Putamen (tissue), 1 donor: ENCODE results near the gene ZNF326.

Experiments
- DNase-seq: peaks from one replicate; pipeline ENCODE4 v3.0.0-alpha.2; 2016; ENCODE audit warnings: low spot score

Gene ZNF326, protein sequence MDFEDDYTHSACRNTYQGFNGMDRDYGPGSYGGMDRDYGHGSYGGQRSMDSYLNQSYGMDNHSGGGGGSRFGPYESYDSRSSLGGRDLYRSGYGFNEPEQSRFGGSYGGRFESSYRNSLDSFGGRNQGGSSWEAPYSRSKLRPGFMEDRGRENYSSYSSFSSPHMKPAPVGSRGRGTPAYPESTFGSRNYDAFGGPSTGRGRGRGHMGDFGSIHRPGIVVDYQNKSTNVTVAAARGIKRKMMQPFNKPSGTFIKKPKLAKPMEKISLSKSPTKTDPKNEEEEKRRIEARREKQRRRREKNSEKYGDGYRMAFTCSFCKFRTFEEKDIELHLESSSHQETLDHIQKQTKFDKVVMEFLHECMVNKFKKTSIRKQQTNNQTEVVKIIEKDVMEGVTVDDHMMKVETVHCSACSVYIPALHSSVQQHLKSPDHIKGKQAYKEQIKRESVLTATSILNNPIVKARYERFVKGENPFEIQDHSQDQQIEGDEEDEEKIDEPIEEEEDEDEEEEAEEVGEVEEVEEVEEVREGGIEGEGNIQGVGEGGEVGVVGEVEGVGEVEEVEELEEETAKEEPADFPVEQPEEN

DNA sequence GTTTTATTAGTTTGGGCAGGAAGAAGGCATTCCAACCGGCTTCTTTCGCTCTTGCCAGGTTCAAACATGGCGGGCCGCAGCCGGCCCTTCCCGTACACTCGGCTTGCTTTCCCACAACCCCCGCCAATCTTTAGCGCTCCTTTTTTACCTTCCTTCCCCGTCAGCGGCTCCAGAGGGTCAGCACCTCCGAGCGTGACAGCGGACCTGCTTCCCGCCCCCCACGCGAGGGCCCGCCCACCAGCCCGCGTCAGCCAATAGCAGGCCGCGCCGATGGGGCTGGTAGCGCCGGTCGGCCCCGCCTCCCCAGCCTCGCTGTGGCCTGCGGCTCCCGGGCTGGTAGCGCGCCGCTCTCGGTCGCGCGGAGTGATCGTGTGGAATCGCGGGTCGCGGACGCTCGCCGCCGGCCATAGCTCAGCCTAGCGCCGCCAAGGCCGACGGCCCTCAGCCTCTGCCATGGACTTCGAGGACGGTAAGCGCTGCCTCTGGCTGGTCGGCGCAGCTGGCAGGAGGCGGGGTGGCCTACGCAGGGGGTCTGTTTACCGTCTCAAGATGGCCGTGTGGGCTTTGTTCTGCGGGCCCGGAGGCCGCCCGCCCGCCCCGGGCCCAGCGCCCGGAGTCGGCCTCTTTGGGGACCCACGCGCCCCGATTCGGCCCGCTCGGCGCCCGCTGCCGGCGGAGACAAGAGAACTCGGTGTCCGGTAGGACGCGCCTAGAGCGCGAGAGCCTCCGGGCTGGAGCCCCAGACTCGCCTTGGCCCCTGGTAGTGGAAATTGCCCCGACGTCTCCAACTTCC, at the start of gene ZNF326:
Gene ZNF326, plus strand, starts transcription at position 306 of the 793 bp plus-strand sequence. Its CDS starts 148 bp downstream, at position 454.
- peak; percentile 93 for DNase-seq

DNA sequence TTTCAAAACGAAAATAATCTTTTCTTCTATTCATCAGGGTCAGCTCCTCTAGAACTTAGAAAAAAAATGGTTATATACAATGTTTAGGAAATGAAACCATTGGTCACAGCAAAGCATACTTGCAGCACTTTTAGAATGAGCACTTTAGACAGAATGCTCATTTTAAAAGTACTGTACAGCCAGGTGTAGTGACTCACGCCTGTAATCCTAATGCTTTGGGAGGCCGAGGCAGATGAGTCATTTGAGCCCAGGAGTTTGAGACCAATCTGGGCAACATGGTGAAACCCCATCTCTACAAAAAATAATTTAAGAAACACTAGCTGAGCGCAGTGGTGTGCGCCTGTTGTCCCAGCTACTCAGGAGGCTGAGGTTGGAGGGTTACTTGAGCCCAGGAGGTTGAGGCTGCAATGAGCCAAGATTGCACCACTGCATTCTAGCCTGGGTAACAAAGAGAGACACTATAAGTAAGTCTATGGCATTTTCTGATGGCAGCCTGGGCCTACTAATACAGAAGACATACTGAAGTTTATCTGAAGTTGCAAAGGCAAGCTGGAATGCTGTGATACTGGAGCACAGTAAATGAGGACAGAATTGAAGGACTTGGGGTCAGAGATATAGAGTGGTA, 48.9 kb upstream of the ZNF326 start:
- DNase-seq: no peak

DNA sequence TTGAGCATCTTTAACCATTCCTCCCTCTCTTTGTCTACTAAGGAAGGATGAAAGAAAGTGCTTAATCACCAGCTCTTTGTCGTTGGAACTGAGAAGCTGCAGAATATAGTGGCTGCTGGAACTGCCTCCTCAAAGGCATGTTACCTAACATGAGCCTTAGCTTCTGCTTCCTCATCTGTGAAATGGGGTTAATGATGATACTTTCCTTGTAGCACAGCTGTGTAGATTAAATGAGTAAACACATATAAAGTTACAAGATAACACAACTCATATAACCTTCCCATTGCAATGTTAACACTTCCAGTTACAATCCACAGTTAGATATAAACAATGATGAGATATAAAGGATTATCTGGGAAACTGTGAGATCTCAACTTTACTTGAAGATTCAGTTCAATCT, 48.4 kb upstream of the ZNF326 start:
- no peak for DNase-seq

DNA sequence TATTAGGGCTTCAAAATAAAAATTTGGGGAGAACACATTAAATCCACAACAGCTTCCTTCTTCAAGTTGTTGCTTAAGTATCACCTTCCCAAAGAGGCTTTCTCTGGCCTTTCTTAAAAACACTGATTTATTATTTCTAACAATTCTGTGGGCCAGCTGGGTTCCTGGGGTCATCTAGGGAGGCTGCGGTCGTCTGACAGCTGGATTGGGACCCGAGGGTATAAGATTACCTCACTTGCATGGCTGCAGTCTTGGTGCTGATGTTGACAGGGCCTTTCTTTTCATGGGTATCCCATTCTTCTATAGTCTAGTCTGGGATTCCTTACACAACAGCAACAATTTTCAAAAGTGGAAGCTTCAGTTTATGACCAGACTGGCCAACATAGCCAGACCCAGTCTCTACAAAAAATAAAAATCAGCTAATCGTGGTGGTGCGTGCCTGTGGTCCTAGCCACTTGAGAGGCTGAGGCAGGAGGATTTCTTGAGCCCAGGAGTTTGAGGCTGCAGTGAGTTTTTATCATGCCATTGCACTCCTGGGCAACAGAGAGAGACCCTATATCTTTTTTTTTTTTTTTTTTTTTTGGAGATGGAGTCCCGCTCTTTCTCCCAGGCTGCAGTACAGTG, 46.1 kb upstream of the ZNF326 start:
- no peak for DNase-seq

DNA sequence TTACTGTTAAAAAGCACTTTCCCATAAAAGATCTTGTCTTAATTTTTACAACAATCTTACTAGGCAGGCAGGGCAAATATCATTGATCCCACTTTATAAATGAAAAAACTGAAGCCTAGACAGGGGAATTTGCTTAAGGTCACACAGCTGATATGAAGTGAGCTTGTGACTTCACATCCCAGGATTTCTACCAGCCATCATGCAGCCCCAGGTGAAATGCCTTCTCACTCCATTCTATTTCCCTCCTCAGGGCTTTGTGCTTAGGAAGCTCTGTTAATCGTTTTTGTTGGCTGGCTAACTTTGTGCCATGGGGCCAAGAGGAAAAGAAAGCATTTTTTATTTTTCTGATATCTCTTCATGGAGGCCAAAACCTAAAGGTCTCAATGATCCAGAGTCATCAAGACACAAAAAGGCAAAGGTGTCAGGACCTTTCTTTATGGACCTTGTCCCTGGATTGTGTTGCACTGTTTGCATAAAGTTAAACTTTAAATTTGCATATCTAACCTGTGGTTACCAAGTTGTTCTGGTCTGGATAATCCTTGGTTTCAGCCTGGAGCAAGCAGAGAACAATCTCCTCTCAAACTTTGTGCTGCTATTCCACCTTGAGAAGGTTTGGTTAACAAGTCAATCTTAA, 44.8 kb upstream of the ZNF326 start:
- DNase-seq: no peak

DNA sequence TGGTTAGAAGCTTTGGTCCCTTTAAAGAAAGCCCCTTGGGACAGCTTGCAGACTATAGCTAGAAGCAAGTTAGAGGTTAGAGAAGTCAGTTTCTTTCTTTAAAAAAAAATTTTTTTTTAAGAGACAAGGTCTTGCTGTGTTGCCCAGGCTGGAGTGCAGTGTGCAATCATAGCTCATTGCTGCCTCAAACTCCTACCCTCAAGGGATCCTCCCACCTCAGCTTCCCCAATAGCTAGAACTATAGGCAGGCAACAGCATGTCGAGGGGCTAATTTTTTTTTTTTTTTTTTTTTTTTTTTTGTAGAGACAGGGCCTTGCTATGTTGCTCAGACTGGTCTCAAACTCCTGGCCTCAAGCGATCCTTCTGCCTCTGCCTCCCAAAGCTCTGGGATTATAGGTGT, 44.2 kb upstream of the ZNF326 start:
- no peak for DNase-seq

DNA sequence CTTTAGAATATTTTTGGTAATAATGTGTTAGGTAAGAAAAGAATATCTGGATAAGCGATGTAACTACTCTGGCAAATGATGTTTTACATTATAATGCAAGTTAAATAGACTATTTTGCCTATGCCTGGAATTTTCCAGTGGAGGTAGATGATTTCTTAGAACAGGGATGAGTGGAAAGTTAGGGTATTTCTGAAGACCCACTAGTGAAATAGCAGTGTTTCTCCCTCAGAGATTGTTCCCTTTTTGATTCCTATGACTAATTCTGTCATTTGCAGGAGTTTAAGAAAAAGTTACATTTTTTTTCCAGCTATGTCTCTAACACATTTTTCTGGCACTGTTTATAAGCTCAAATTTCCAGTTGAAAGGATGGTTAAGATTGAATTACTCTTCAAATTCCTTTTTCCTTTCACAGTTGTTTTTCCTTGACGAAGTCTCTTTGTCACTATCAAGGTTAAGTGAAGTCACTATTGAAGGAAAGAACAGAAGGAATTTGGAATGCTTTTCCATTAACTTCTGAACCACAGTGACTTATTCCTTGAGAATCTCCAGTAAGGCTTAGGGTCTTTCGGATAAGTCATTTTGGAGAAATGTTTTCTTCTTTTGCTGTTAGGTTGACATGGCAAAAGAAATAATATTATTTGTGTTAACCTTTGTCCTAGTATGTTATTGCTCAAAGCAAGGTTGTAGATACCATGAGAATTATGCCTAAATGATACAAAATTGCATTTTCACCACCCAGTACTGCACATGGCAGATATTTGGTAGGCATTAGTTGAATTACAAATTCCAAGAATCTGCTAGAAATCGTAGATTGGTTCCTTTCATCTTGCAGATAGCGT, 42.9 kb upstream of the ZNF326 start:
- DNase-seq: no peak

DNA sequence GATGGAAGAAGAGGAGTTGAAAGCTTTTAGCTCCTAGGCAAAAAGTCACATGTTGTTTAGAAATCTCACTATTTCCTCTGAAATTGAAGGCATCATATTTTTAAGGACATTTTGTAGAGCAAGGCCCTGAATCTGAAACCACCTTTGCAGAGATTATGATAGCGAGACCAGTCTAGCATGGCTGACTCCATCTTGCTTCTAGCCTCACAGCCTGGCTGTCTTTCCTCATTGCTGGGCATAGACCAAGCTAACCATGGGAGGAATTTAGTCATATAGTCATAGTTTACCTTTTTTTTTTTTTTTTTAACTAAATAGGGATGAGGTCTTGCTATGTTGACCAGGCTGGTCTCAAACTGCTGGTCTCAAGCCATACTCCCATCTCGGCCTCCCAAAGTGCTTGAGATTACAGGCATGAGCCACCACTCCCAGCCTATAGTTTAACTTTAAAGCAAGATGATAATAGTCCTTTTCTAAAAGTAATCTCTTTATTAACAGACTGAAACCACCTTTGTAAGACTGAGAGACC, 42.2 kb upstream of the ZNF326 start:
- DNase-seq: no peak

DNA sequence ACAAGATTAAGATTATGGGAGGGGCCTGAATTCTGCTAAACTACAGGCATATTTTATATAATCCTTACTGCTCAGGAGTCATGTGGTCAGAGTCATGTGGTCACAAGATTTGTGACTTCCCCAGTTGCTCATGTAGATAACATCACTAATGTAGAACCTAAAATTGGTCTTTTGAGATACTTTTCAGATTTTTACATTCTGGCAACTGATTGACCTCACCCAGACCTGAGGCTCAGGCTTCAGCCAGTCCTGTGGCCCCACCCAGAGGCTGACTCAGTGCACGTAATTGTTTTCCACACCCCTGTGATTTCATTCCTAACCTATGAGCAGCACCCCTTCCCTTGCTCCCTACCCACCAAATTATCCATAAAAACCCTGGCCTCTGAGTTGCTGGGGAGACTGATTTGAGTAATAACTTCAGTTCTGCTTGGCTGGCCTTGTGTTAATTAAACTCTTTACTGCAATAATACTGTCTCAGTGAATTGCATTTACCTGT, 41.7 kb upstream of the ZNF326 start:
- no peak for DNase-seq

DNA sequence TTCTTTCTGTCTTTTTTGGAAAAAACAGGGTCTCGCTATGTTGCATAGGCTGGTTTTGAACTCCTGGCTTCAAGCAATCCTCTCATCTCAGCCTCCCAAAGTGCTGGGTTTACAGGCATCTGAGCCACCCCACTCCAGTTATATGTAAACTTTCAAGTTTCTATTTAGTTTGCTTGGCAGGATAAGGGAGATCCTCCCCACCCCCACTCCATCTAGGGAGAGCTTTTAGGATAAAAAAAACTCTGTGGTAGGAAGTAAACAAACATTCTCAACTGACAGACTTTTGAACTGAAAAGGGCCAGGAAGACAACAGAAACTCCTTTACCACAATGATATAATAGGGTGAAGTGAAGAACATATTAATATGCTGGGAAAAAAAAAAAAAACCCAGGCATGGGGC, 41.0 kb upstream of the ZNF326 start:
- DNase-seq: no peak

DNA sequence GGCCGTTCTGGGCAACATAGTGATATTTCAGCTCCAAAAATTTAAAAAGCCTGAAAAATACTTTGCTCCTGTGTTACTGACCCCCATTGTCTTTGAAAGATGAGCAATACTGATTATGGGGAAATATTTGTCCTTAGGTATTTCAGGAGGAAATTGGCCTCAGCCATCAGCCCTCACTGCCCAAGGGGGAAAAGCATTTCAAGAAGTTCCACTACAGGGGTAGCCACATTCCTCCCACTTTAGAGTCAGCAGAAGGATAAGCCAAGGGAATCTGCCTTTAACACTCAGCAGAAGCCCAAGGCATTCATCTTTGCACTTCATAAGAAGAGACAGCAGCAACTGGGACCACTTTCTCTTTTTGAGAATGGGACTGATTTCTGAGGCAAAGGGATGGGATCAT, 40.5 kb upstream of the ZNF326 start:
- DNase-seq: no peak

DNA sequence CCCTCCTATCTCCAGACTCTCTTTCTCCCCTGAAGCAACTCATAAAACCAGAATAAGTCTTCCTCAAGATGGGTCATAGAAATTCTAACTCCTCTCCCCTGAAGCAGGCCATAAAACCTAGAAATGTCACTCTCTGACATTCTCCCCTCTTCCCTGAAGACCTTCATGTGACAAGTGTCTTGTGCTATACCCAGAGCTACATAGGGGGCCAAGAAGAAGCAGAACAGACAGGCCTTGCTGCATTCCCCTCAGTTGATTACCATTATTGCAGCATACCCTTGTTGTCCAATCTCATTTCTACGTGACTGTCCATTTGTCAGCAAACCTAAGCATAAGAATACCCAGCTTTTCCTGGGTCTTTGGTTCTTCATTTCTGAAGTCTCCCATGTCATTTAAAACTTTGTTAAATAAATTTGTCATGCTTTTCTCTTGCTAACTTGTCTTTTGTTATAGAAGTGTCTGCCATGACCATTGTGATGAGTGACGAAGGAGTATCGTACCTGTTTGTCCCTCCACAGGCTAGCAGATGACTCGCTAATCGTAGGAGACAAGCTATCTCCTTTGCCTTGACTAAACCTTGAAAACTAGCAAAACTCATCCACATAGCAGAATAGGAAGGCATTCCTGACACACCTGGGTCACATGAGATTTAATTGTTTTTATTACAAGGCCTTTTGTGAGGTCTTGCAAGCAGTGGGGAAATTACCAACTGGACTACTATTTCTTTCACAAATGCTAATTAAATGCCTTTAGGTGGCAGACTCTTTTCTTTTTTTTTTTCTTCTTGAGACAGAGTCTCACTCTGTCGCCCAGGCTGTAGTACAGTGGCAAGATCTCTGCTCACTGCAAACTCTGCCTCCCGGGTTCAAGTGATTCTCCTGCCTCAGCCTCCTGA, 39.4 kb upstream of the ZNF326 start:
- no peak for DNase-seq

DNA sequence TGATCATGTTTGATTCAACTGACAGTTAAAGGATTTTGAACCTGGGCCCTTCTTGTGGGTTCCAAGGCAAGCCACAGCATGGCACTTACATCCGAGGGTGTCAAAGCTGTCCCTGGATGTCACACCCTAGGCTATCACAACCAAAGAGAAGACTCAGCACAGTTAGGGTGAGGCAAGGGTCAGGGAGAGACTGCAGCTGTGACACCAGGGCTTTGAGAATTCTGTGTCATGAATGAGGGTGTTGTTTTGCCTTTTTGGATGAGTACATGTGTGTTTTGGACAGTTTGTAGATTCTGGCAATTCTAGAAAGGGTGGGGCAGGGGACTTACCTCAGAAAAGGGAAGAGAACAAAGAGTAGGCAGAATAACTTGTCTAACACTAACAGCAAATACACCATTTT, 37.8 kb upstream of the ZNF326 start:
- no peak for DNase-seq

DNA sequence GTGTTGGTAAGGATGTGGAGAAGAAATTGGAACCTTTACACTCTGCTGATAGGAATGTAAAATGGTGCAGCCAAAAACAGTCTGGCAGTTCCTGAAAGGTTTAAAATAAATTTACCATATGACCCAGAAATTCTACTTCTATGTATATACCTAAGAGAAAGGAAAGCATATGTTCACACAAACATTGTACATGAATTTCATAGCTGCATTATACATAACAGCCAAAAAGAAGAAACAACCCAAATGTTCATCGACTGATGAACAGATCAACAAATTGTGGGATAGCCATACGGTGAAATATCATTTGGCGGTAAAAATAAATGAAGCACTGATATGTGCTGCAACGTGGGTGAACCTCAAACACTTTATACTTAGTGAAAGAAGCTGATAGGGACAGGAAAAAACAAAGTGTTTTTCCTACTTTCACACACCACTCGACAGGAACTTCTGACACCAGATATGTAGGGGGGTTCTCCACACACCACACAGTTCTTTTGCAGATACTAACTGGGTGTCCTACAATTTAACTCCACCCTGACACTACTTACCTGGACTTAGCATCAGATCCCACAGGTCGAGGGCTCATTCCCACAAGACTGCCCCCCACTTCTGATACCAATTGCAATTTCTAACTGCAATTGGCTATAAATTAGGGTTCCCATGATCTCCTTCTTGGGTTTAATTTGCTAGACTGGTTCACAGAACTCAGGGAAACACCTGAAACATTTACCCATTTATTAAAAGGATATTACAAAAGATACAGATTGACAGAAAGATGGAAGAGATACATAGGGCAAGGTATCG, 35.9 kb upstream of the ZNF326 start:
- DNase-seq: no peak

DNA sequence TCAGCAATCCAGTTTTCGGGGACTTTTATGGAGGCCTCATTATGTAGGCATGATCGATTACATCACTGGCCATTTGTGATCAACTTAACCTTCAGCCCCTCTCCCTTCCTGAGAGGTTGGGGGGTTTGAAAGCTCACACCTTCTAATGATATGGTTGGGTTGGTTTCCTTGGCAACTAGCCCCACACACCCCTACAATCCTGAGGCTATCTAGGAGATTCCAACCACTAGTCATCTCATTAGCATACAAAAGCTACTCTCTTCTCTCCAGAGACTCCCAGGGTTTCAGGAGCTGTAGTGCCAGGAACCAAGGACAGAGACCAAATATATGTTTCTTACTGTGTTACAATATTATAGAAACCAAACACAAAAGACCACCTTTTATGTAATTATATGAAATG, 35.2 kb upstream of the ZNF326 start:
- no peak for DNase-seq

DNA sequence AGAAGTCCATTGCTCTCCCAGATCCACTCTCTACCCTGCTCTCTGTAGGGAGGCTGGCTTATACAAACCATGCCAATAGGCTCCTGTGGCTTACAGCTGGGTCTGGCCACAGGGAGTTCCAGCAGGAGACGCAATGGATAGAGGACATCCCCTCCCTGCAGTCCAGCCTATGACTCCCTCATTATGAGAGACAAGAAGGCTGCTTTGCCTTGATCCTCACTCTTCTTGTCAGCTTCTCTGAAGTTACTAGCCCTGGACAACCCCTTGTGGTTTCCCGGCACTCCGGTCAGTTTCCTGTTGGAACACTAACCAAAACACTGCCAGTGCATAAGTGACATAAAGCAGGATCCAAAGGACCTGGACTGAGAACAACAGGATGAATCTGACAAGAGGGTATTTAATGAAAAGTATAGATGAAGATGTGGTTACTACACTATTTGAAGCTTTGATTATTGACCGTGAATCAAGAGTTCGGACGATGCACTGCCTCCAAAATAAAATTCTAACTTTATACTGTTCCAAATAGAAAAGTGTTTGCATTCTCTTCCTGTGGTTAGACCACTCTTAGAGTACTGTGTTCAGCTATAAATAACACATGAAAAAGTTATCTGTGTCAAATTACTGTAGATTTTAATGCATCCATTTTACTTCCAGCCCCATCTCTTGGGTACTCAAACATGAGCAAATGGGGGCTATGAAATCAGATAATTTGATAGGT, 32.7 kb upstream of the ZNF326 start:
- DNase-seq: no peak

DNA sequence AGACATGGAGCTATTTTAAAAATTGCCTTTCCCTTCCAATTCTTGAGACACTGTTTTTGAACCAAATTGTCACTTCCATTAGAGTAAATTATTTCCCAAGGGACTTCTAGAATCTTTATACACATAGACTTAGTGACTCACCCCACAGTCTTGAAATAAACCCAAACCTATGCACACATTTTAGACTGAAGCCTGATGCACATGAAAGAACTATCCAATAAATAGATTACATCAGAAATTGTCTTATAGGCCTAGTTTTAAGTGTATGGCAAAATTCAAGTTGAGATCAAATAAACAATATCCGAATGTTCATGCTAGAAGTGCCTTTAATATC, 32.2 kb upstream of the ZNF326 start:
- no peak for DNase-seq
